ENCODE measurements around the gene SASH3.

The SASH3 gene

DNA sequence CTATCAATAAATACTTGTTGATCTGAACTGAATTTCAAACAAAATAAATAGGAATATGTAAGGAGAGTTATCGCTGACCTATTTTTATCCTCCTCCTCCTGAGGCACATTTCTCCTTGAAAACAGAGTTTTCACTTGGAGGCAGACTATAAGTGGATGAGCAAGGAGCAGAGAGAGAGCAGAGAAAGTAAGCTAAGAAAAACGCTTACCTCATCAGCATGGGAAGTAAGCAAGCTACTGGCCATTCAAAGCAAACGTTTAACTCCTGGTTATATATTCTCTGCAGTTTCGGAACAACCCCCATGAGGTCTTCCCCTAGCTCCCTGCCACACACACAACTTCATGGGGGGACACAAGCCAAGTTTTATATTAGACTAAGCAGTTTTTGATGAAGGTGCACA, 50.7 kb downstream of the SASH3 start:
- no peak for ATAC-seq
- no peak for TF ChIP-seq OSR1 (CRISPR knock-in tag; IDR thresholded peaks at IDR 0.05)
- TF ChIP-seq, protein P1, sequence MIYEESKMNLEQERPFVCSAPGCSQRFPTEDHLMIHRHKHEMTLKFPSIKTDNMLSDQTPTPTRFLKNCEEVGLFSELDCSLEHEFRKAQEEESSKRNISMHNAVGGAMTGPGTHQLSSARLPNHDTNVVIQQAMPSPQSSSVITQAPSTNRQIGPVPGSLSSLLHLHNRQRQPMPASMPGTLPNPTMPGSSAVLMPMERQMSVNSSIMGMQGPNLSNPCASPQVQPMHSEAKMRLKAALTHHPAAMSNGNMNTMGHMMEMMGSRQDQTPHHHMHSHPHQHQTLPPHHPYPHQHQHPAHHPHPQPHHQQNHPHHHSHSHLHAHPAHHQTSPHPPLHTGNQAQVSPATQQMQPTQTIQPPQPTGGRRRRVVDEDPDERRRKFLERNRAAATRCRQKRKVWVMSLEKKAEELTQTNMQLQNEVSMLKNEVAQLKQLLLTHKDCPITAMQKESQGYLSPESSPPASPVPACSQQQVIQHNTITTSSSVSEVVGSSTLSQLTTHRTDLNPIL (CRISPR knock-in tag; IDR thresholded peaks at IDR 0.05; ENCODE audit: low read depth) = no peak
- TF ChIP-seq, protein P2, sequence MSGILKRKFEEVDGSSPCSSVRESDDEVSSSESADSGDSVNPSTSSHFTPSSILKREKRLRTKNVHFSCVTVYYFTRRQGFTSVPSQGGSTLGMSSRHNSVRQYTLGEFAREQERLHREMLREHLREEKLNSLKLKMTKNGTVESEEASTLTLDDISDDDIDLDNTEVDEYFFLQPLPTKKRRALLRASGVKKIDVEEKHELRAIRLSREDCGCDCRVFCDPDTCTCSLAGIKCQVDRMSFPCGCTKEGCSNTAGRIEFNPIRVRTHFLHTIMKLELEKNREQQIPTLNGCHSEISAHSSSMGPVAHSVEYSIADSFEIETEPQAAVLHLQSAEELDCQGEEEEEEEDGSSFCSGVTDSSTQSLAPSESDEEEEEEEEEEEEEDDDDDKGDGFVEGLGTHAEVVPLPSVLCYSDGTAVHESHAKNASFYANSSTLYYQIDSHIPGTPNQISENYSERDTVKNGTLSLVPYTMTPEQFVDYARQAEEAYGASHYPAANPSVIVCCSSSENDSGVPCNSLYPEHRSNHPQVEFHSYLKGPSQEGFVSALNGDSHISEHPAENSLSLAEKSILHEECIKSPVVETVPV (CRISPR knock-in tag; IDR thresholded peaks at IDR 0.05) = no peak
- TF ChIP-seq CSDC2 (CRISPR knock-in tag; IDR thresholded peaks at IDR 0.05) = no peak
- TF ChIP-seq ISL1 (CRISPR knock-in tag; IDR thresholded peaks at IDR 0.05) = no peak
- no peak for TF ChIP-seq RARB (CRISPR knock-in tag; IDR thresholded peaks at IDR 0.05)

GRCh38 chrX:129831091-129831885, 51.5 kb downstream of the SASH3 start:
- ATAC-seq = no peak
- no peak for TF ChIP-seq ZFP30 (CRISPR knock-in tag; IDR thresholded peaks at IDR 0.05)
- TF ChIP-seq RARB (CRISPR knock-in tag; IDR thresholded peaks at IDR 0.05) = no peak
- no peak for TF ChIP-seq POU6F1 (CRISPR knock-in tag; IDR thresholded peaks at IDR 0.05; ENCODE audit: borderline replicate concordance, low read depth)
- TF ChIP-seq TOX (CRISPR knock-in tag; IDR thresholded peaks at IDR 0.05; ENCODE audit: borderline replicate concordance) = no peak
- TF ChIP-seq ZNF565 (CRISPR knock-in tag; conservative IDR thresholded peaks at IDR 0.05; ENCODE audit: low read depth) = no peak
- TF ChIP-seq TSHZ2 (CRISPR knock-in tag; IDR thresholded peaks at IDR 0.05) = no peak
- TF ChIP-seq TCF4 (CRISPR knock-in tag; IDR thresholded peaks at IDR 0.05; ENCODE audit: borderline replicate concordance) = no peak
- no peak for TF ChIP-seq ESRRG (CRISPR knock-in tag; IDR thresholded peaks at IDR 0.05)
- no peak for TF ChIP-seq ZC3H10 (CRISPR knock-in tag; IDR thresholded peaks at IDR 0.05)
- no peak for TF ChIP-seq ZFP3 (CRISPR knock-in tag; IDR thresholded peaks at IDR 0.05)
- no peak for TF ChIP-seq GLIS3 (CRISPR knock-in tag; IDR thresholded peaks at IDR 0.05)
- no peak for TF ChIP-seq ISL1 (CRISPR knock-in tag; IDR thresholded peaks at IDR 0.05)
- no peak for TF ChIP-seq ZNF8 (CRISPR knock-in tag; IDR thresholded peaks at IDR 0.05)
- TF ChIP-seq SNAI2 (CRISPR knock-in tag; IDR thresholded peaks at IDR 0.05) = no peak
- TF ChIP-seq ZNF70 (CRISPR knock-in tag; IDR thresholded peaks at IDR 0.05) = no peak
- no peak for TF ChIP-seq ARNTL (CRISPR knock-in tag; IDR thresholded peaks at IDR 0.05; ENCODE audit: borderline replicate concordance, low read depth)
- TF ChIP-seq, protein P2 (CRISPR knock-in tag; IDR thresholded peaks at IDR 0.05) = no peak
- TF ChIP-seq BACH2 (CRISPR knock-in tag; IDR thresholded peaks at IDR 0.05; ENCODE audit: borderline replicate concordance) = no peak
- no peak for TF ChIP-seq OSR1 (CRISPR knock-in tag; IDR thresholded peaks at IDR 0.05)
- TF ChIP-seq PATZ1 (CRISPR knock-in tag; IDR thresholded peaks at IDR 0.05; ENCODE audit: borderline replicate concordance) = no peak
